Caki2 (cell line): ENCODE data around the gene CEP120. TPM values are rescaled to one million over a fixed set of nuclear protein-coding genes. Genes with fewer than 3 reads are reported as not detected.
"Not testable (repeated sequence)": the region's sequence is repeated elsewhere in the genome, so short reads cannot be mapped to it uniquely, and the experiment has no call there.

ENCODE experiments used
- DNase-seq: peaks from one replicate; pipeline ENCODE4 v3.0.0-alpha.2; 2015; ENCODE audit warnings: low read depth
- in situ Hi-C: cut with HindIII; loops from 2 replicates; pipeline ENCODE4 v1.10.0; 2016; ENCODE audit warnings: low sequenced_read_pairs, low pct_unique_long_range_greater_than_20kb, mixed read lengths
- total RNA-seq: library from RNA; depleted of rRNA; stranded (reverse); fragments of >200 nt; shearing (Covaris generic); gene quantifications from 2 replicates; pipeline ENCODE4 v1.2.3, GENCODE V29; 2014; ENCODE audit warnings: low replicate concordance; rRNA removed

Gene CEP120
- total RNA-seq, 1 experiment from 2014 or later: 8.5 TPM

DNA sequence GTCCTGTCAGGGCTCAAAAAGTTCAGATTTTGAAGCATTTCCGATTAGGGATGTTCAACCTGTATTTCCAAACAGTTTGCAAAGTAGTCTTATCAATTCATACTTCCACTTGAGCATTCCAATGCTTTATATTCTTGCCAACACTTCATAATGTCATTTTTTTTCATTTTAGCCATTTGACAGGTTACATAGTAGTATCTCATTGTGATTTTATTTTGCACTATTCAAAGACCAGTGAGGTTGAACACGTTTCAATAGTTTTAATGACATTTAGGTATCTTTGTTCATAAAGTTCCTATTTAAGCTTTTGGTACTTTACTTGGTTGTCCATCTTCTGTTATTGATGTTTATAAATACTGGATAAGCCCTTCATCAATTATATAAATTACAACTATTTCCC, 71.4 kb downstream of the CEP120 start:
- in situ Hi-C loops: no loop called here
- DNase-seq: no peak

DNA sequence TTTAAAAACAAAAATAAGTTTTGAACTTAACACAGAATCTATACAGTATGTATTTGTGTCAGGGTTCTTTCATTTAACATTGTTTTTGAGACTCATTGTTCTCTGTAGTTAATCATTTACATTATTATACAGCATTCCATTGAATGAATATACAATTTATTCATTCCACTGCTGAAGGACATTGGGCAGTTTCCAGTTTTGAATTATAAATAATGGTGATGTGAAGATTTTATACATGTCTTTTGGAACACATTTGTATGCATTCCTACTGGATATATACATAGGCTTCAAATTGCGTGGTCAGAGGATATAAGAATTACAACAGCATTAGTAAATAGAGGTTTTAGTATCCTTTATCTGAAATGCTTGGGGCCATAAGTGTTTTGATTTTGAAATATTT, 72.0 kb downstream of the CEP120 start:
- DNase-seq: no peak
- in situ Hi-C loops: no loop called here

DNA sequence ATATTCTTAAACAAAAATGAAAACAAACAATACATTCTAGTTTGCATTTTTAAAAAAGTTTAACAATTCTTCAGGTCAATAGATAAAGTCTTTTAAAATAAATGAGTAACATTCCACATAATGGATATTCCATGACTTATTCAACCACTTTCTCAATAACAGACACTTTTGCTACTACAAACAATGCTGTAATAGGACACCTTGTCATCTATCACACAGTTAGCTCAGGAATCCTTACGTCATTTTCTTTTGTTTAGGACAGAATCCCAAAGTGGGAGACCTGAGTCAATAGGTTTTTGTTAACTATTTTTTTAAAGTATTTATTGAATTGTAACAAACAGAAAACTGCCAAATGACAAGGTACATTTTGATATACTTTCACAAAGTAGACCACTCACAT, 72.5 kb downstream of the CEP120 start:
- in situ Hi-C loops: no loop called here
- DNase-seq: peak; percentile 3

DNA sequence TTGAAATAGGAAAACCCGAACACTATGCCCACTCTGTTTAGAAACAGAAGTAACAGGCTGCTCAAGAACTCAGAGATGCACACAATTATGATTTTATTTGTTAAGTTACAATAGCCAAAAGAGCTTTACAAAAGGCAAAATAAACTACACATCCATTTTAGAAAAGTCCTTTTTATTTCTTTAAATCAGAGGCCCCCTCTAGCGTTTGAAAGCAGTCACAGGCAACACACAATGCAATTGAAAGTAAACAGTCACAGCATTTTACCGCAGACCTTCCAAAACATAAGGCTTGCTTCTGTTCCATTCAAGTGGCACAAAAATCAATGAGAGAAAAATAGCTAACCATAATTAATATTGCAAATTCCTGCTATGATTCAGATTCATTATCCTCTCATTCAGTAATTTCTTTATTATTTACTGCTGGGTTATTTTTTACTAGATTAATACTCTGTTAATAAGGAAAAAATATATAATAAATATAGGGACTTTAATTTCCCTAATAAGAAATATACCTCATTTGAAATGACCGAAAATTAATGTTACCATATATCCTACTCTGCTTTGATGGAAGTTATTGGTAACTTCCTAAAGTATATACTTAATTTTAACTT, 78.3 kb downstream of the CEP120 start:
- in situ Hi-C loops: no loop called here
- DNase-seq: peak; percentile 1

DNA sequence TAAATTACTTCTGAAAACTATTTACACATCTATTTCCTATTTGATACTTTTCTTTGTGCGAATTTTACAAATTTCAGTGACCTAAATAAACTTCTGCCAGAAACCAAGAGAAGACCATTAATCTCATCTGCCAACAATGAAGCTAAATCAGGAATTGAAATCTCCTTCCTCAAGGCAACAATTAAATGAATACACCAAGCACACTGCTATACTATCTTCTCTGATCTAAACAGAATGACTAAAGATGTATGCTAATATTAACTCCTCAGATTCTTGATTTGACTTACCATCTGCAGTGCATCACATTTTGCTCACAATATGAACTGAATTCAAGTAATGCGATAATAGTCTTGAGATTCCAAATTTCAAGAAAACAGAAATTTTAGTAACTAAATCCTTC, 82.3 kb downstream of the CEP120 start:
- in situ Hi-C loops: no loop called here
- DNase-seq: no peak

DNA sequence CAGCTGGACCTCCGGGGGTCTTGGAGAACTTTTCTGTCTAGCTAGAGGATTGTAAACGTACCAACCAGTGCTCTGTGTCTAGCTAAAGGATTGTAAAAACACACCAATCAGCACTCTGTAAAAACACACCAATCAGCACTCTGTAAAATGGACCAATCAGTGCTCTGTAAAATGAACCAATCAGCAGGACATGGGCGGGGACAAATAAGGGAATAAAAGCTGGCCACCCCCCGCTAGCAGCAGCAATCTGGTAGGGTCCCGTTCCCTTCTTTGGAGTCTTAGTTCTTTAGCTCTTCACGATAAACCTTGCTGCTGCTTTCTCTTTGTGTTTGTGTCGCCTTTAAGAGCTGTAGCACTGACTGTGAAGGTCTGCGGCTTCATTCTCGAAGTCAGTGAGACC, 114.8 kb downstream of the CEP120 start:
- in situ Hi-C loops, DNase-seq: not testable (repeated sequence)

DNA sequence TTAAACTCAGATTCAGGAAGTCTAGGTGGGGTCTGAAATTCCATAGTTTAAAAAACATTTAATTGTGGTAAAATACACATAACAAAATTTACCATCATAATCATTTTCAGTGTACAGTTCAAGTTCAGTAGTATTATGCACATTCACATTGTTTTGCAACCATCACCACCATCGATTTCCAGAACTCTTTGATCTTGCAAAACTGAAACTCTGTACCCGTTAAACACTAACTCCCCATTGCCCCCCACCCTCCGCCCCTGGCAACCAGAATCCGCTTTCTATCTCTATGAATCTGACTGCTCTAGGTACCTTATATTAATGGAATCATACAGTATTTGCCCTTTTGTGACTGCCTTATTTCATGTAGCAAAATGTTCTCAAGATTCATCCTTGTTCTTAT, 117.5 kb downstream of the CEP120 start:
- in situ Hi-C loops: no loop called here
- DNase-seq: no peak

DNA sequence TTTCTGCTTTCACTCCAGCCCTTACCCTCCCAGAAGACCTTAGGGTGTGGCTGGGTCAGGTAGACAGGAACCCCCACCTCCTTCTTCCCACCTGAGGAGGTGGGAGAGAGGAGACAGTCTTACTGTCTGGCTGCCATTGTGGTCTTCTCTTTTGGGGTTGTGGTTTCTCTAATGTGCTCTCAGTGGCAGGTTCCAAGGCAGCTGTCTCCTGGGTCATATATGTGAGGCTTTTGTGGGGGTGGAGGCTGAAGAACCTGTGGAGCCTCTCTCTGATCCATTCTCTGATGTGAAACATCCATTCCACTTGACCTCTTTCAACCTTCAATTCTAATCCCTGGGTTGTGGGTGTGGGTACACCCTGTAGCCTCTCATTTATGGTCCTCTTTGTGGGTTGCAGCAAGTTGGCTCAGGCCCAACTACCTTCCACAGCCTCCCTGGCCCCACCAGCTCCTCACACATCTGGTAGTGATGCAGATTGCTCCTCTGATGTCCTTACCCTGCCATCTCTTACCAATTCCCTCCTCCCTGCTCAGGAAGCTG, 118.4 kb downstream of the CEP120 start:
- no peak for DNase-seq
- in situ Hi-C loops: no loop called here

DNA sequence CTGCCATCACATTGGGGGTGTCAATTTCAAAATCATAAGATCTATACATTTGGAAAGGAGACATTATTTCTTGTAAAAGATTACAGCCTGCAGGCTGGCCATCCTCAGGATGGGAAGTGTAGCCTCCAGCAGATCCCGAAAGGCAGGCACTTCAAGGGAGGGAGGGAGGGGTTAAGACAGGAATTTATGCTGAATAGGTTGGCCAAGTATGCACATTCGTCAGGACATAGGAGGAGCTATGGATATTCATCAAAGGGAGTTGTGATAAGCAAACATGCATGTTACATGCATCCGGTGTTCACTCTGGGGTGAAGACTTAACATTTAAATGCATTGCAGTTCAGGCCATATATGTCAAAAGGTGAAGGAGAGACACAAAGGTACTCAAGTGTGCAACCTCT, 119.4 kb downstream of the CEP120 start:
- in situ Hi-C loops: no loop called here
- no peak for DNase-seq

DNA sequence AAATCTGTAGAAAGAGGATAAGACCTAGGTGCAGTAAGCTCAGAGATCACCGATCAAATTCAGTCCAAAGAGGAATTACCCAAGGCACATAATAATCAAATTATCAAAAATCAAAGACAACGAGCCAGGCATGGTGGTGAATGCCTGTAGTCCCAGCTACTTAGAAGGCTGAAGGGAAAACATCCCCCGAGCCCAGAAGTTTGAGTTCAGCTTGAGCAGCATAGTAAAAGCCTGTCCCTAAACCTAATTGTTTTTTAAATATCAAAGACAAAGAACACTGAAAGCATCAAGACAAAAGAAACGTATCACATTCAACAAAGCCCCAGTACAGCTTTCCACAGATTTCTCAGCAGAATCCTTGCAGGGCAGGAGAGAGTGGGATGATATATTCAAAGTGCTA, 122.9 kb downstream of the CEP120 start:
- in situ Hi-C loops: no loop called here
- no peak for DNase-seq

DNA sequence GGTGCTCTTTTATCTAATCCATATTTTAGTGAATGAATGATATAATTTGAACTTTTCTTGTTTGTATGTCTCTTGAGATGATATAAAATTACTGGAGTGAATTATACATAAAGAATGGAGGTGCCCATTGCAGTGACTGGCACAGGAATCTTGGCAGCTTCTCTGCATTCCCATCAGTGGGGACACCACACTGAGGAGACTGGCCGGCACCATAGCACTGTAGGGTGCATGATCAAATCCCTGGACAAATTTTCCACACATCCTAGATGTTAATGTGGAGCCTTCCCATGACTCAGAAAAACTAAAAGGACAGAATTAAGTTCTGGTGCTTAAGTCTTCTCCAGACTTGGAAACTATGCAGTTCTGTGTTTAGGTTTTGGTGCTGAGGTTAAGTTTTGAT, 124.1 kb downstream of the CEP120 start:
- in situ Hi-C loops: no loop called here
- no peak for DNase-seq

DNA sequence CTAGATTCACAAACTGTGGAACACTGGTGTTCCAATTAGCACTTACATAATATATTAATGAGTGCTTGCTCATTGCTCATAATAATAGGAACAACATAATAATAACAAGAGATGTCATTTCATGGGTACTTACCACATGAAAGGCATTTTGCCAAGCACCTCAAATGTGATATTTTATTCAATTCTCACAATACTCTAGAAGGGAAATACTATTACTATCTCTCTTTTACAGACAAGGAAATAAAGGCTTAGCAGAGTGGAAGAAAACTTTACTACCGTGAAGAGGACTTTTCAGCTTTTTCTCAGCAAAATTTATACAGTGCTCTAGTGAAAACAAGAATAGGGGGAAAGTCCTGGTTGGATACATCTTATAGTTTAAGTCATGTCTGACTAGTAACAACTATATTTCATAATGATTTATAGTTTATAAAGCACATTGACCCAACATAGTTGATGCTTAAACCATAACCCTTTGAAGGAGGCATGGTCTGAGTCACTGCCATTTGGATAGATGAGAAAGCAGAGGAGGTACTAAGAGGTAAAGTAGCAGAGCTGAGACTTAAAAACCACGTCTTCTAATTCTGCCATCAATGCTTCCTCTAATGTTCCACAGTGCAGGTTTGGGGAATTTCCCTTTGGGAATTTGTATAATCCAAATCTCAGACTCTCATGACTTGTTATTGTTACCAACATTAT, 124.7 kb downstream of the CEP120 start:
- in situ Hi-C loops: no loop called here
- no peak for DNase-seq

DNA sequence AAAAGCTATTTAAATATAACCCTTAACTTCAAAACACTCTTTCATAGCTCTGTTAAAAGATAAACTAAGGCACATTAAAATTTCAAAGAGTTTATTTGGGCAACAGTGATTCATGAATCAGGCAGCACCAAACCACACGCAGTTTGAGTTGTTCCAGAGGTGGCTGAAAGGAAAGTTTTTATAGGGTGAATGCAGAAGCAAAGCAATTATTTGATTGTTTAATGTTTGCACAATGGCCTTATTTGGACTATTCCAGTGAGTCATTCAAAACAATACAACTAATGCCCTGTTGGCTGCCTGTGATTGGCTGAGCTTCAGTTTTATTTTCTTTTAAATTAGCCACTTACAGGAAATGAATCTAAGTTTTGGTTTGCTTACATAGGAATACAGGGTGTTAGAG, 125.3 kb downstream of the CEP120 start:
- peak; percentile 35 for DNase-seq
- in situ Hi-C loops: no loop called here

DNA sequence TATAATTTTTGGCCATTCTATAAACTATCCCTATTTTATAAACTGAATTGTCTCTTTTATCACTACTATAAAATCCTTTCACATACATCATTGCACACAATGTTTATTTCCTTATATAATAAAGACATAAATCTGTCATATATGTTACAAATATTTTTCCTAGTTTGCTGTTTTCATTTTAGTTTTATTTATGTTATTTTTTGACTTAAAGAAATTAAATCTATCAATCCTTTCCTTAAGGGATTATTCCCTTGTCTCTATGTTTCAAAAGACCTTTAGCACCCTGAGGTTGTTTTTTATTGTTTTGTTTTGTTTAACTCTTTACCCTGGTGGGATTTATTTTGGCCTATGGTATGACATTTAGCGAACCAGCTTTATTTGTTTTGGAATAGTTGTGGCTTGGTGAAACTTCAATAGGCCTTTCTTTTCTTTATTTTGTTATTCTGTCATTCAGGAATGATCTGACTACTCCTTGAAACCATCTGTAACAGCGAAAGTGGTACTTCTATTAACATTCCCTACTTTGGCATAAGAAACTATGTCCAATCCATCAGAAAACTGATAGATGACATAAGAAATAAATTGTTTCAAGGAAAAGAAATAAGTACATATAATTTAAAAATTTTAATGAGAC, 125.9 kb downstream of the CEP120 start:
- in situ Hi-C loops: no loop called here
- peak; percentile 2 for DNase-seq

Other genes with a start within 250 kb of the CEP120 start
- 18.1 and 20.2 TPM in 2 replicates for gene CSNK1G3, start 88.8 kb upstream of the CEP120 start, total RNA-seq